CD14-positive monocyte (primary cell): ENCODE results near the gene MYO7B. TPM values are rescaled to one million over a fixed set of nuclear protein-coding genes. Genes with fewer than 3 reads are reported as not detected.

Experiments used
- DNase-seq, 3 donors: peaks; one replicate each; pipeline ENCODE4 v3.0.0-alpha.2; 2011 to 2022
- H2AFZ ChIP-seq: 2 replicates; pipeline ENCODE4 v1.6.0; 2012; ENCODE audit warnings: mild to moderate bottlenecking, low read depth, low read length, inconsistent platforms; ENCODE audit not compliant: insufficient read depth, poor library complexity, severe bottlenecking
- H3K27ac ChIP-seq, 2 donors: 1 replicate in 1 of 2; 2 replicates in 1 of 2; pipeline ENCODE4 v1.5.1; 2012 to 2013; ENCODE audit warnings: low read length in 2 of 2, control low read depth in 1 of 2, inconsistent platforms in 1 of 2, low read depth in 1 of 2, mild to moderate bottlenecking in 1 of 2
- H3K27me3 ChIP-seq, 2 donors: one replicate each; pipeline versions ENCODE4 v1.6.0 to v1.6.1; 2011 to 2013; ENCODE audit warnings: low read length in 2 of 2; ENCODE audit not compliant: control insufficient read depth in 2 of 2, insufficient read depth in 2 of 2
- H3K36me3 ChIP-seq, 2 donors: replicated peaks in 1 of 2; 1 replicate in 1 of 2; 2 replicates in 1 of 2; pipeline versions ENCODE4 v1.5.1 to v1.6.1; 2012 to 2013; ENCODE audit warnings: low read length in 2 of 2, control low read depth in 1 of 2, inconsistent platforms in 1 of 2, mild to moderate bottlenecking in 1 of 2; ENCODE audit not compliant: insufficient read depth in 2 of 2, control insufficient read depth in 1 of 2
- H3K4me1 ChIP-seq, 2 donors: 1 replicate in 1 of 2; 2 replicates in 1 of 2; pipeline versions ENCODE4 v1.5.1 to v1.6.1; 2012 to 2013; ENCODE audit warnings: low read length in 2 of 2, control low read depth in 1 of 2, inconsistent platforms in 1 of 2, mild to moderate bottlenecking in 1 of 2, moderate library complexity in 1 of 2; ENCODE audit not compliant: insufficient read depth in 2 of 2, control insufficient read depth in 1 of 2
- H3K4me2 ChIP-seq: replicated peaks from 2 replicates; pipeline ENCODE3; 2012; ENCODE audit warnings: low read length, moderate library complexity, mild to moderate bottlenecking; ENCODE audit not compliant: poor library complexity, severe bottlenecking; ENCODE audit errors: extremely low read depth
- H3K4me3 ChIP-seq, 3 experiments: fragments of 200-600 bp in 1 of 3; sonication (generic) in 1 of 3; replicated peaks in 1 of 3; 1 replicate in 2 of 3; 2 replicates in 1 of 3; pipeline ENCODE4 v1.5.1; 2011 to 2013; ENCODE audit warnings: low read length in 3 of 3, mild to moderate bottlenecking in 3 of 3, control low read depth in 2 of 3, low read depth in 2 of 3, inconsistent platforms in 1 of 3, moderate library complexity in 1 of 3
- H3K79me2 ChIP-seq: 2 replicates; pipeline ENCODE4 v1.6.0; 2012; ENCODE audit warnings: mild to moderate bottlenecking, control low read depth, inconsistent platforms, low read length, moderate library complexity; ENCODE audit not compliant: insufficient read depth
- H3K9ac ChIP-seq: 2 replicates; pipeline ENCODE4 v1.6.0; 2017; ENCODE audit warnings: low read length, mild to moderate bottlenecking; ENCODE audit not compliant: insufficient read depth, poor library complexity, severe bottlenecking
- H3K9me3 ChIP-seq, 2 donors: replicated peaks in 1 of 2; 1 replicate in 1 of 2; 2 replicates in 1 of 2; pipeline versions ENCODE4 v1.5.1 to v1.6.1; 2012 to 2013; ENCODE audit warnings: low read length in 2 of 2, control low read depth in 1 of 2; ENCODE audit not compliant: control insufficient read depth in 1 of 2, insufficient read depth in 1 of 2
- H4K20me1 ChIP-seq: 2 replicates; pipeline ENCODE4 v1.6.0; 2012; ENCODE audit warnings: mild to moderate bottlenecking, low read length, control low read depth, moderate library complexity; ENCODE audit not compliant: insufficient read depth
- H3K27ac Mint-ChIP-seq, 7 donors: one replicate each; pipeline ENCODE4 v1.8.0; 2020; ENCODE audit warnings: mild to moderate bottlenecking in 7 of 7, mixed read lengths in 7 of 7, moderate library complexity in 6 of 7, inconsistent platforms in 2 of 7
- H3K27me3 Mint-ChIP-seq, 3 donors: one replicate each; pipeline ENCODE4 v1.8.0; 2021 to 2022; ENCODE audit warnings: low read depth in 3 of 3, mild to moderate bottlenecking in 3 of 3, mixed read lengths in 3 of 3, moderate library complexity in 3 of 3, inconsistent platforms in 1 of 3
- H3K36me3 Mint-ChIP-seq, 2 donors: one replicate each; pipeline ENCODE4 v1.8.0; 2020; ENCODE audit warnings: mixed read lengths in 2 of 2, inconsistent platforms in 1 of 2, mild to moderate bottlenecking in 1 of 2
- H3K4me1 Mint-ChIP-seq: one replicate; pipeline ENCODE4 v1.8.0; 2020; ENCODE audit warnings: mild to moderate bottlenecking, mixed read lengths
- H3K4me3 Mint-ChIP-seq, 2 donors: one replicate each; pipeline ENCODE4 v1.8.0; 2020; ENCODE audit warnings: mild to moderate bottlenecking in 2 of 2, mixed read lengths in 2 of 2, moderate library complexity in 1 of 2
- H3K9me3 Mint-ChIP-seq, 7 donors: one replicate each; pipeline ENCODE4 v1.8.0; 2020 to 2022; ENCODE audit warnings: mixed read lengths in 7 of 7, mild to moderate bottlenecking in 6 of 7, moderate library complexity in 6 of 7, inconsistent platforms in 2 of 7
- WGBS: methylation state at CpG from one replicate; pipeline ENCODE4 v1.1.5; 2013; ENCODE audit warnings: missing lambda C conversion rate; ENCODE audit not compliant: insufficient coverage; 5-methylcytosine and 5-hydroxymethylcytosine counted together
- intact Hi-C, 2 donors: fragments of 100-400 bp; cut with micrococcal nuclease; formaldehyde crosslinking; loops; one replicate each; pipeline versions ENCODE4 v1.15.0 to v1.15.1; 2023
- polyA plus RNA-seq, 3 donors: library from polyadenylated mRNA; depleted of rRNA in 1 of 3; unstranded in 2 of 3; stranded (reverse) in 1 of 3; fragments of 300-500 nt in 2 of 3; fragments of >200 nt in 1 of 3; fragmentation: Illumina TruSeq in 2 of 3; gene quantifications; 1 replicate in 2 of 3; 2 replicates in 1 of 3; pipeline ENCODE4 v1.2.3, GENCODE V29; 2012 to 2021
- TF ChIP-seq, protein P1 (sequence below): fragments of 200-600 bp; IDR thresholded peaks from one replicate; pipeline ENCODE4 v1.8.0; 2022; ENCODE audit warnings: antibody characterized with exemption, mild to moderate bottlenecking

The MYO7B gene
- polyA plus RNA-seq, 3 donors = 7.3 to 9.8 (median 9.0) TPM

GRCh38 chr2:127560201-127560930 lies 24.9 kb downstream of the MYO7B start:
- Mint-ChIP-seq H3K4me1 (peaks cover 42% of the 10 kb centered on the region), H3K36me3 (no peaks in the 10 kb centered on the region), H3K27ac (peak overlapping the region in 1 of 7 donors; percentile 11), H3K9me3 (peaks cover 3 to 16% (median 10%) of the 10 kb centered on the region in 7 donors), H3K4me3 (no peak overlapping the region), H3K27me3 (peaks cover 1 to 7% (median 3%) of the 10 kb centered on the region in 3 donors)
- Histone ChIP-seq H3K4me1 (peaks cover 37 to 44% of the 10 kb centered on the region in 2 donors), H3K79me2 (no peaks in the 10 kb centered on the region), H3K9ac (no peak overlapping the region), H3K4me3 (no peak overlapping the region), H3K27ac (no peak overlapping the region), H3K36me3 (no peaks in the 10 kb centered on the region), H2AFZ (no peak overlapping the region), H3K4me2 (no peak overlapping the region), H4K20me1 (no peaks in the 10 kb centered on the region), H3K27me3 (no peaks in the 10 kb centered on the region), H3K9me3 (peaks cover 0 to 4% of the 10 kb centered on the region in 2 donors)
- TF ChIP-seq, protein P1, sequence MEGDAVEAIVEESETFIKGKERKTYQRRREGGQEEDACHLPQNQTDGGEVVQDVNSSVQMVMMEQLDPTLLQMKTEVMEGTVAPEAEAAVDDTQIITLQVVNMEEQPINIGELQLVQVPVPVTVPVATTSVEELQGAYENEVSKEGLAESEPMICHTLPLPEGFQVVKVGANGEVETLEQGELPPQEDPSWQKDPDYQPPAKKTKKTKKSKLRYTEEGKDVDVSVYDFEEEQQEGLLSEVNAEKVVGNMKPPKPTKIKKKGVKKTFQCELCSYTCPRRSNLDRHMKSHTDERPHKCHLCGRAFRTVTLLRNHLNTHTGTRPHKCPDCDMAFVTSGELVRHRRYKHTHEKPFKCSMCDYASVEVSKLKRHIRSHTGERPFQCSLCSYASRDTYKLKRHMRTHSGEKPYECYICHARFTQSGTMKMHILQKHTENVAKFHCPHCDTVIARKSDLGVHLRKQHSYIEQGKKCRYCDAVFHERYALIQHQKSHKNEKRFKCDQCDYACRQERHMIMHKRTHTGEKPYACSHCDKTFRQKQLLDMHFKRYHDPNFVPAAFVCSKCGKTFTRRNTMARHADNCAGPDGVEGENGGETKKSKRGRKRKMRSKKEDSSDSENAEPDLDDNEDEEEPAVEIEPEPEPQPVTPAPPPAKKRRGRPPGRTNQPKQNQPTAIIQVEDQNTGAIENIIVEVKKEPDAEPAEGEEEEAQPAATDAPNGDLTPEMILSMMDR = no peak
- peak in 1 of 3 donors; percentile 78 for DNase-seq
- 82% methylated on average over 10 of the region's 13 CpGs for WGBS
- intact Hi-C loops = no loop called here

GRCh38 chr2:127560931-127561280 lies 25.4 kb downstream of the MYO7B start:
- Mint-ChIP-seq H3K27ac (no peak overlapping the region), H3K4me1 (peaks cover 45% of the 10 kb centered on the region), H3K9me3 (peaks cover 3 to 16% (median 10%) of the 10 kb centered on the region in 7 donors), H3K4me3 (no peak overlapping the region), H3K36me3 (no peaks in the 10 kb centered on the region), H3K27me3 (peaks cover 1 to 5% (median 3%) of the 10 kb centered on the region in 3 donors)
- no peak overlapping the region for H3K9ac ChIP-seq
- DNase-seq = no peak
- H3K79me2 ChIP-seq = no peaks in the 10 kb centered on the region
- no peak overlapping the region for H3K27ac ChIP-seq
- H3K36me3 ChIP-seq = no peaks in the 10 kb centered on the region
- WGBS = no CpG with 5 or more reads among the region's 5 CpGs
- H3K27me3 ChIP-seq = no peaks in the 10 kb centered on the region
- peaks cover 0 to 4% of the 10 kb centered on the region in 2 donors for H3K9me3 ChIP-seq
- H3K4me1 ChIP-seq = peaks cover 37 to 44% of the 10 kb centered on the region in 2 donors
- H3K4me3 ChIP-seq = no peak overlapping the region
- intact Hi-C loops = no loop called here
- TF ChIP-seq, protein P1 = no peak
- H4K20me1 ChIP-seq = no peaks in the 10 kb centered on the region
- H3K4me2 ChIP-seq = no peak overlapping the region
- no peak overlapping the region for H2AFZ ChIP-seq
